Vagina (tissue), 2 donors: ENCODE results near the gene CLIP4.

Source experiments
- CTCF ChIP-seq, 3 experiments: fragments of 450-650 bp in 2 of 3; fragments of 200-600 bp in 1 of 3; sonication (generic) in 1 of 3; IDR thresholded peaks; one replicate each; pipeline ENCODE4 v1.5.1; 2017 to 2019; ENCODE audit warnings: antibody characterized with exemption in 3 of 3, mild to moderate bottlenecking in 2 of 3, moderate library complexity in 2 of 3
- POLR2A ChIP-seq, 2 donors: fragments of 450-650 bp; IDR thresholded peaks; one replicate each; pipeline ENCODE4 v1.6.1; 2017; ENCODE audit warnings: antibody characterized with exemption in 2 of 2, mild to moderate bottlenecking in 2 of 2, moderate library complexity in 2 of 2
- POLR2AphosphoS5 ChIP-seq, 2 donors: sonication (generic); formaldehyde crosslinking; IDR thresholded peaks; one replicate each; pipeline ENCODE4 v1.9.0; 2017; ENCODE audit warnings: antibody characterized with exemption in 2 of 2, mild to moderate bottlenecking in 2 of 2, low read depth in 1 of 2; ENCODE audit not compliant: insufficient read depth in 1 of 2

DNA sequence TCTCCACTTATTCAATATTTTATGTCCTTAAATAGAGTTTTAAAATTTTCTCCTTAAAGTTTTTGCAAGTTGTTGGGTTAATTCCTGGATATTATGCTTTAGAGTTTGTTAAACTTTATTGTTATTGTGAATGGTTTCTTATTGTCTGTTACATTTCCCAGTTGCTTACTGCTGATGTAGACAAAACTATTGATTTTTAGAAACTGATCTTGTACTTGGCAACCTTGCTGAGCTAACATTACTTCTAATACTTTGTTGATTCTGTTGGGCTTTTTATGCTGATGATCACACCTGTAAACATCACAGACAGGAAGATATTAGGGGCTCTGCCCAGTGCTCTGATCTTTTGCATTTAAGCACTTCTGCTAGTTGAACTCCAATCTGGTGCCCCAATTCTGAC is 2.8 kb upstream of the CLIP4 start:
- TF ChIP-seq CTCF (IDR thresholded peaks at IDR 0.05) (no peak), POLR2AphosphoS5 (IDR thresholded peaks at IDR 0.05; ENCODE audit: insufficient read depth in 1 of 2, low read depth in 1 of 2) (no peak), POLR2A (IDR thresholded peaks at IDR 0.05) (no peak)
